BLaER1 (cell line): ENCODE results near the gene SDSL.

Experiments used
- H3K27ac ChIP-seq: shearing (Covaris generic); formaldehyde crosslinking; 2 replicates; pipeline ENCODE4 v1.8.1; 2022
- H3K27me3 ChIP-seq: shearing (Covaris generic); formaldehyde crosslinking; 2 replicates; pipeline ENCODE4 v1.8.1; 2022
- H3K36me3 ChIP-seq: shearing (Covaris generic); formaldehyde crosslinking; 2 replicates; pipeline ENCODE4 v1.8.1; 2022
- H3K4me1 ChIP-seq: shearing (Covaris generic); formaldehyde crosslinking; 2 replicates; pipeline ENCODE4 v1.8.1; 2022
- H3K4me2 ChIP-seq: shearing (Covaris generic); formaldehyde crosslinking; 2 replicates; pipeline ENCODE4 v1.8.1; 2022
- H3K4me3 ChIP-seq: shearing (Covaris generic); formaldehyde crosslinking; 2 replicates; pipeline ENCODE4 v1.8.1; 2022
- H3K9ac ChIP-seq: shearing (Covaris generic); formaldehyde crosslinking; 2 replicates; pipeline ENCODE4 v1.8.1; 2022
- H3K9me3 ChIP-seq: shearing (Covaris generic); formaldehyde crosslinking; 2 replicates; pipeline ENCODE4 v1.8.1; 2022
- H4K20me1 ChIP-seq: shearing (Covaris generic); formaldehyde crosslinking; 2 replicates; pipeline ENCODE4 v1.8.1; 2022
- Cebpa-rat ChIP-seq: shearing (Covaris generic); IDR thresholded peaks from 2 replicates; pipeline ENCODE4 v1.8.1; 2022

SDSL gene

GRCh38 chr12:113428482-113428881 lies 6.3 kb downstream of the SDSL start:
- Histone ChIP-seq H3K4me1 (peaks cover 9% of the 10 kb centered on the region; the same call in 1 of the 2 replicates), H4K20me1 (peaks cover 6% of the 10 kb centered on the region; the same call in 1 of the 2 replicates), H3K36me3 (no peaks in the 10 kb centered on the region), H3K4me2 (no peak overlapping the region), H3K4me3 (no peak overlapping the region), H3K9ac (no peak overlapping the region), H3K27me3 (peaks cover 19% of the 10 kb centered on the region), H3K9me3 (no peaks in the 10 kb centered on the region; the same call in 1 of the 2 replicates), H3K27ac (no peak overlapping the region)
- no peak for TF ChIP-seq Cebpa-rat

GRCh38 chr12:113432986-113433385 lies 10.8 kb downstream of the SDSL start:
- Histone ChIP-seq H3K4me2 (no peak overlapping the region), H3K9ac (no peak overlapping the region), H4K20me1 (no peaks in the 10 kb centered on the region), H3K27me3 (peaks cover 4% of the 10 kb centered on the region; the same call in 1 of the 2 replicates), H3K36me3 (no peaks in the 10 kb centered on the region), H3K27ac (no peak overlapping the region), H3K4me3 (no peak overlapping the region), H3K9me3 (no peaks in the 10 kb centered on the region; the same call in 1 of the 2 replicates), H3K4me1 (no peaks in the 10 kb centered on the region)
- no peak for TF ChIP-seq Cebpa-rat

GRCh38 chr12:113435367-113435766 lies 13.2 kb downstream of the SDSL start:
- Histone ChIP-seq H3K9me3 (no peaks in the 10 kb centered on the region), H3K36me3 (no peaks in the 10 kb centered on the region), H4K20me1 (no peaks in the 10 kb centered on the region), H3K27me3 (no peaks in the 10 kb centered on the region), H3K4me1 (no peaks in the 10 kb centered on the region), H3K4me2 (no peak overlapping the region), H3K27ac (no peak overlapping the region), H3K9ac (no peak overlapping the region), H3K4me3 (no peak overlapping the region)
- no peak for TF ChIP-seq Cebpa-rat

- H3K9me3 ChIP-seq: no peaks in the 10 kb centered on the region
- no peaks in the 10 kb centered on the region for H4K20me1 ChIP-seq
- H3K27ac ChIP-seq: no peak overlapping the region
- H3K4me1 ChIP-seq: no peaks in the 10 kb centered on the region
- H3K36me3 ChIP-seq: no peaks in the 10 kb centered on the region
- H3K27me3 ChIP-seq: no peaks in the 10 kb centered on the region
- TF ChIP-seq Cebpa-rat: no peak
- H3K4me3 ChIP-seq: no peak overlapping the region
- H3K4me2 ChIP-seq: no peak overlapping the region
- H3K9ac ChIP-seq: no peak overlapping the region
Observed at GRCh38 chr12:113436586-113436985, 14.4 kb downstream of the SDSL start.

GRCh38 chr12:113436993-113437728 lies 15.0 kb downstream of the SDSL start:
- TF ChIP-seq Cebpa-rat: no peak
- H4K20me1 ChIP-seq: no peaks in the 10 kb centered on the region
- no peak overlapping the region for H3K4me2 ChIP-seq
- no peaks in the 10 kb centered on the region for H3K36me3 ChIP-seq
- no peak overlapping the region for H3K27ac ChIP-seq
- H3K9me3 ChIP-seq: no peaks in the 10 kb centered on the region
- no peaks in the 10 kb centered on the region for H3K4me1 ChIP-seq
- no peak overlapping the region for H3K9ac ChIP-seq
- no peak overlapping the region for H3K4me3 ChIP-seq
- H3K27me3 ChIP-seq: no peaks in the 10 kb centered on the region

GRCh38 chr12:113437729-113438100 lies 15.5 kb downstream of the SDSL start:
- no peaks in the 10 kb centered on the region for H4K20me1 ChIP-seq
- H3K4me3 ChIP-seq: no peak overlapping the region
- H3K4me2 ChIP-seq: no peak overlapping the region
- H3K4me1 ChIP-seq: no peaks in the 10 kb centered on the region
- no peak overlapping the region for H3K27ac ChIP-seq
- H3K9me3 ChIP-seq: no peaks in the 10 kb centered on the region
- H3K27me3 ChIP-seq: no peaks in the 10 kb centered on the region
- no peak overlapping the region for H3K9ac ChIP-seq
- no peaks in the 10 kb centered on the region for H3K36me3 ChIP-seq
- no peak for TF ChIP-seq Cebpa-rat

GRCh38 chr12:113438523-113439300 lies 16.5 kb downstream of the SDSL start:
- no peaks in the 10 kb centered on the region for H4K20me1 ChIP-seq
- no peak overlapping the region for H3K9ac ChIP-seq
- H3K4me1 ChIP-seq: no peaks in the 10 kb centered on the region
- no peaks in the 10 kb centered on the region for H3K27me3 ChIP-seq
- no peak overlapping the region for H3K27ac ChIP-seq
- H3K36me3 ChIP-seq: no peaks in the 10 kb centered on the region
- TF ChIP-seq Cebpa-rat: no peak
- H3K4me3 ChIP-seq: no peak overlapping the region
- no peaks in the 10 kb centered on the region for H3K9me3 ChIP-seq
- no peak overlapping the region for H3K4me2 ChIP-seq

- H3K36me3 ChIP-seq: no peaks in the 10 kb centered on the region
Observed at GRCh38 chr12:113439301-113439597, 17.1 kb downstream of the SDSL start.

GRCh38 chr12:113439606-113440030 lies 17.4 kb downstream of the SDSL start:
- TF ChIP-seq Cebpa-rat: no peak
- Histone ChIP-seq H3K27me3 (no peaks in the 10 kb centered on the region), H3K4me2 (no peak overlapping the region), H3K9me3 (no peaks in the 10 kb centered on the region), H3K36me3 (no peaks in the 10 kb centered on the region), H3K9ac (no peak overlapping the region), H3K4me1 (no peaks in the 10 kb centered on the region), H3K4me3 (no peak overlapping the region), H4K20me1 (no peaks in the 10 kb centered on the region), H3K27ac (no peak overlapping the region)

More at GRCh38 chr12:113439301-113439597, 17.1 kb downstream of the SDSL start:
- H3K27me3 ChIP-seq: no peaks in the 10 kb centered on the region
- H3K4me1 ChIP-seq: no peaks in the 10 kb centered on the region
- no peak overlapping the region for H3K4me3 ChIP-seq
- H3K9ac ChIP-seq: no peak overlapping the region
- TF ChIP-seq Cebpa-rat: no peak
- H3K27ac ChIP-seq: no peak overlapping the region
- no peaks in the 10 kb centered on the region for H4K20me1 ChIP-seq
- H3K9me3 ChIP-seq: no peaks in the 10 kb centered on the region
- no peak overlapping the region for H3K4me2 ChIP-seq

GRCh38 chr12:113440336-113440735 lies 18.2 kb downstream of the SDSL start:
- H3K9me3 ChIP-seq: peaks cover 3% of the 10 kb centered on the region; the same call in 1 of the 2 replicates
- H3K4me1 ChIP-seq: peaks cover 1% of the 10 kb centered on the region; the same call in 1 of the 2 replicates
- H3K9ac ChIP-seq: no peak overlapping the region
- no peaks in the 10 kb centered on the region for H3K36me3 ChIP-seq
- H3K27me3 ChIP-seq: no peaks in the 10 kb centered on the region
- no peak overlapping the region for H3K4me2 ChIP-seq
- H4K20me1 ChIP-seq: no peaks in the 10 kb centered on the region
- H3K4me3 ChIP-seq: no peak overlapping the region
- no peak for TF ChIP-seq Cebpa-rat
- H3K27ac ChIP-seq: no peak overlapping the region
